Stimulated activated CD8-positive, alpha-beta memory T cell treated with anti-CD3 and anti-CD28 coated beads, Interleukin-15, amount 100 ng/mL, for 48 hours (primary cell): ENCODE results near the gene BMP10.

ENCODE experiments used
- DNase-seq, 2 donors: peaks; one replicate each; pipeline ENCODE4 v3.0.0-alpha.2; 2020; ENCODE audit warnings: low read depth in 2 of 2

Gene BMP10

GRCh38 chr2:68819556-68819955 is 51.6 kb downstream of the BMP10 start:
- no peak for DNase-seq

GRCh38 chr2:68817306-68817705 is 53.9 kb downstream of the BMP10 start:
- no peak for DNase-seq
